Uterus (tissue), 2 donors: ENCODE data around the gene STK17A.

Experiments
- CTCF ChIP-seq, 4 experiments: fragments of 200-600 bp in 2 of 4; fragments of 450-650 bp in 2 of 4; sonication (generic) in 2 of 4; IDR thresholded peaks; one replicate each; pipeline ENCODE4 v1.5.1; 2016 to 2019; ENCODE audit warnings: antibody characterized with exemption in 4 of 4, mild to moderate bottlenecking in 2 of 4, moderate library complexity in 1 of 4
- POLR2A ChIP-seq, 2 donors: fragments of 450-650 bp; IDR thresholded peaks; one replicate each; pipeline ENCODE4 v1.6.1; 2016; ENCODE audit warnings: antibody characterized with exemption in 2 of 2, mild to moderate bottlenecking in 1 of 2, moderate library complexity in 1 of 2

- no peak for TF ChIP-seq CTCF (IDR thresholded peaks at IDR 0.05)
- TF ChIP-seq POLR2A (IDR thresholded peaks at IDR 0.05): no peak
Measured at GRCh38 chr7:43560742-43561330, 22.1 kb upstream of the STK17A start.
